ENCODE results near the gene CALML3. TPM values are rescaled to one million over a fixed set of nuclear protein-coding genes. Genes with fewer than 3 reads are reported as not detected.

CALML3 gene
- total RNA-seq, result not detected in 2 replicates

GRCh38 chr10:5524641-5525560 lies at the start of gene CALML3:
CALML3 (plus strand) TSS chr10:5524961; CDS start chr10:5525086, 125 bp downstream.

GRCh38 chr10:5499493-5500140 lies 25.1 kb upstream of the CALML3 start, which contains the start of gene CALML5:
CALML5 (minus strand) TSS chr10:5499570; CDS start chr10:5499438, 132 bp downstream.

Other genes with a start within 250 kb of the CALML3 start
- gene UCN3, start 160.0 kb upstream of the CALML3 start, total RNA-seq, result not detected in 2 replicates
- not detected in 2 replicates for gene TUBAL3, start 120.1 kb upstream of the CALML3 start, total RNA-seq
- 26.0 and 61.0 TPM in 2 replicates for gene NET1, start 112.4 kb upstream of the CALML3 start, total RNA-seq
- not detected in 2 replicates for gene CALML5, start 25.4 kb upstream of the CALML3 start, total RNA-seq
- 9.2 and 9.8 TPM in 2 replicates for gene ASB13, start 141.6 kb downstream of the CALML3 start, total RNA-seq
- gene TASOR2, start 159.9 kb downstream of the CALML3 start, total RNA-seq, result 54.6 and 64.7 TPM in 2 replicates

Data from aortic smooth muscle cell (primary cell).